HG03378 (cell line): ENCODE results near the gene GJB4.

Experiments
- ATAC-seq: cut with Tn5 transposase; IDR thresholded peaks from one replicate; pipeline ENCODE4 v1.9.1; 2021; ENCODE audit warnings: mild to moderate bottlenecking, moderate library complexity; ENCODE audit not compliant: unreplicated experiment

The GJB4 gene

DNA sequence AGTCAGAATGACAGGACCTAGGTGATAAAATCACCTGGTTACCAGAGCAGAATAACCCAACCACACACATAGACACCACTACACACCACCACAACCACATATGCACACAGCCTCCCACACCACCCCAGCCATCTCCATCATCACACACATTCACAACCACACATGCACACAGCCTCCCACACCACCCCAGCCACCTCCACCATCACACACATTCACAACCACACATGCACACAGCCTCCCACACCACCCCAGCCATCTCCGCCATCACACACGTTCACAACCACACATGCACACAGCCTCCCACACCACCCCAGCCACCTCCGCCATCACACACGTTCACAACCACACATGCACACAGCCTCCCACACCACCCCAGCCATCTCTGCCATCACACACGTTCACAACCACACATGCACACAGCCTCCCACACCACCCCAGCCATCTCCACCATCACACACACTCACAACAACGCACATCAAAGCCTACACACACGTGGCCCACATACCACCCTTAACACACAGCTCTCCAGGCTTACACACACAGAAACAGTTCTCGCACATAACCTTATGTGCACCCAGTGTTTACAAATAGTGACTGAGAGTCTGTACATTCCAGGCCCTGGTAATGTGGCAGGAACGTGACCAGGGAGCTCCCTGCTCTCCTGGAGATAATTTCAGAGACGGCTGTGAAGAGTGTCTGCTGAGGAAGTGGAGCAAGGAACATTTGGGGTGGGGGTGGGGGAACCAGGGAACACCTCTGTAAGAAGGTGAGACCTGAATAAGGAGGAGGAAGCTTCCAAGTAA, 18.2 kb downstream of the GJB4 start:
- ATAC-seq = no peak

DNA sequence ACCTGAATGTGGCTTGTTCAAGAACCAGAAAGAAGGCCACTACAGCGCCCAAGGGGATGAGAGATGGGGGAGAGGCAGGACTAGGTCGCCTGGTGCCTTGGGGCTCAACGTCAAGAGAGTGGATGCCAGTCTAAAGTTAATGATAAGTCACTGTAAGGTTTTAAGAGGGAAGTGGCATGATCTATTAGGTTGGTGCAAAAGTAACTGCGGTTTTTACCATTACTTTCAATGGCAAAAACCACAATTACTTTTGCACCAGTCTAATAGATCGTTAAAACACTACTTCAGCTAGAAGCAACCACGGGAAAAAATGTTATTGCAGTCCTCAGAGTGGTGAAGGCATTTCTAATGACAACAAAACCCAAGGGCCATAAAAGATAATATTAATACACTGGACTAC, 18.8 kb downstream of the GJB4 start:
- ATAC-seq = no peak

DNA sequence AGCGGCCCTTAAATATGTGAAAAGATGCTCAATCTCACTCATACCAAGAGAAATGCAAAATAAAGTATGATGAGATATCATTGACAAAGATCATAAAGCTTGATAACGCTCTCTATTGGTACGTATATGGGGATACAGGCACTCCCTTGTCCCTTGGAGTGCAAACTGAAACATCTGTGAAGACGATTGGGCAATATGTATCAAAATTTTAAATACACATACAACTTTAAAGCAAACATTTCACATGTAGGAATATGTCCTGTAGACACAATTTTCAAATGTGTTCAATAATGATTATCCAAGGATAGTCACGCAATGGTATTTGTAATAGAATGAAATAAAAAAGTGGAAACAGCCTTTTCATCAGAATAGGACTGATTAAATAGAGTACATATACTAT, 19.5 kb downstream of the GJB4 start:
- no peak for ATAC-seq

DNA sequence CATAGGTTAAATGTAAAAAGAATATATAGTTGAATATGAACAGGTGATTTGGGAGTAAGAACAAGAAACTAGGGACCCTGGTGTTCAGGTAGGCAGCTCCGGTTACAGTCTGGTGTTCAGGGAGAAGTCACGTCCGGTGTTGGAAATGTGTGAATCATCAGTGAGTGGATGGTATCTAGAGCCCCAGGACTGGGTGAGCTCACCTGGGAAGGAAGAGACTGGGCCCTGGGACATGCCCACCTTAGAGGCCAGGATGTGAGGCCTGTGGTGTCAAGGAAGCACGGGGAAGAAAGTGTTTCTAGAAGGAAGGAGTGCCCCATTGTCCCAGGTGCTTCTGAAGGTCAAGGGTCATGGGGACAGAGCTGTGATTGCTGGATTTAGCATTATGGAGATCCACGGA, 20.0 kb downstream of the GJB4 start:
- no peak for ATAC-seq

DNA sequence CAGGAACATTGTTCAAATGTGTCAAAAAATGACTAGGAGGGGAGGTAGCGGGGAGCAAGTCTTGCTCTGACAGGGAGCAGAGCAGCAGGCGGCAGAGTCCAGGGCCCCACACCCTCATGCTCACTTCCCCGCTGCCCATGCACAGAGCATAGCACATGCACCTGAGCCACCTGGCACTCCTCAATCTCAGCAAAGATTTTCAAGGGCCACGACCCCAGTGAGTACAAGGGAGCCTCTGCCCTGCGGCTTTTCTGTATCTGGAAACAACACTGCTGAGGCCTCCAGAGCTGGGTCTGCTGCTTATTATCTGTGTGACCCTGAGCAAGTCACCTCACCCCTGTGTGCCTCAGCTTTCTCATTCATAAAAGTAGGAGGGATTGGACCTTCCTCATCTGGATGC, 20.4 kb downstream of the GJB4 start:
- no peak for ATAC-seq

DNA sequence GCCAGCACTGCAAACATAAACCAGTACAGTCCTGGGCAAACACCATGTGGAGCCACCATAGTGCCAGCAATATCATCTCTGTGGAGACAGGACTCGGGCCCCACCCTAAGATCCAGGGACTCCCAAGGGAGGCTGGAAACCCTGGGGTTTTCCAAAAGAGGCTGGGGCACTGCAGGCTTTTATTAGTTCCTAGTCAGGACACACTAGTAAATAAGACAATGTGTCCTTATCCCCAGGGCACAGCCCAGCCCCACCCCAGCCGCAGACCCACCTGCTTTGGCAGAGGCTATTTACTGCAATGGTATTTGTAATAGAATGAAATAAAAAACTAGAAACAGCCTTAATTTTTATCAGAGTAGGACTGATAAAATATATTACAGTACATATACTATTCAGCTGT, 21.0 kb downstream of the GJB4 start:
- ATAC-seq = no peak

DNA sequence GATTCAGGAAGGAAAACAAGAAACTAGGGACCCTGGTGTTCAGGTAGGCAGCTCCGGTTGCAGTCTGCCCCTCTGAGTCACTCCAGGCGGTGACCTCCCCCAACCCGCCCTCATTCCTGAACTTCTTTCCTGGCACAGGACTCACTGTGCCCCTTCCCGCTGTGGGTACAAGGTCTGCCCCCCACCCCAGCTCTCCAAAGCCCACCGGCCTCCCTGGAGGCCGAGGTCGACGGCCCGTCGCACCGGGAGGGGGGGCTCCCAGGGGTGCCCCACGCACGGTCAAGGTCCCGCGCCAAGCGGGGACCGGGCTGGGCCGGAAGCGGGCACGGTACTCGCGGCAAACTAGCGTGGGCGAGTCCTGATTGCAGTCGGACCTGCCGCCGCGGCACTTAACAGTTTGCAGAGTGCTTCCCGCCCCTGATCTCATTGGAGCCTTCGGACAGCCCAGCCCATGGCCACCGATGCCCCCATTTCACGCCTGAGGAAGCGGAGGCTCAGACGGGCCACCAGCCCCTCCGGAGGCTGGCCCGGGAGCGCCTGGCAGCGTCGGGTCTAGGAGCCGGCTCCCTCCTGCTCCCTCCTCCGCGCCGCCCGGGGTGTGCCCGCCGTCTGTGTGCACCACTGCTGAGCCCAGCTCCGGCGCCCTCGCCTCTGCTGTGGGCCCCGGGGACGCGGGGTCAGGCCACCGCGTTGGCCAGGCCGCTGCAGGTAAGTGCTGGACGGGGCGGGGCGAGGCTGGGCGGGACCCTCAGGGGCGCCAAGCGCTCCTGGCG, 21.7 kb downstream of the GJB4 start, which contains the start of gene GJB3:
GJB3 (plus strand) TSS at position 144 of the 773 bp plus-strand sequence. CDS start 3,549 bp downstream, outside the sequence.
- ATAC-seq = no peak

DNA sequence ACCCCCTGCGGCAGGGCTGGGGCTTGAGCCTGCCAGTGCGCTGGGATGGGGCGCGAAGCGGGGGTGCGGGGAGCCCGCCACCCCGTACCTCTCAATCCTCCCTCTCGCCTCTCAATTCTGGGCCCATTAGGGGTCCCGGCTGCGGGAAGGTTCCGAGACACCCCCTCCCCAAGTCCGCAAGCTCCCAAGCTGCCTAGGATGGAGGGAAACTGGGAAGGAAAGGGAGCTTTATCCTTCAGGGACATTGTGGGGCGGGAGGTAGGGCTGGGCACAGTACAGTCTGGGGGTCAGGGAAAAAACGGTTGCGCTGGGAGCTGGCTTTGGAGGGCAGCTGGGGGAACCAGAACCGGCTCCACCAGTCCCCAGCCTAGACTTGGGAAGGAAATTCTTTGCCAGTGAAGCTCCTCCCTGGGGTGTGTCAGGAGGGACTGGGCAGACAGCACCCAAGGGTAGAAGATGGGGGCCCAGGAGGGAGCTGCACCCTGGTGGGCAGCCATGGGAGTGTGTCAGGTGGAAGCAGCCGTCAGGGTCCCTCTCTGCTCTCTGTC, 22.4 kb downstream of the GJB4 start:
- ATAC-seq = no peak

DNA sequence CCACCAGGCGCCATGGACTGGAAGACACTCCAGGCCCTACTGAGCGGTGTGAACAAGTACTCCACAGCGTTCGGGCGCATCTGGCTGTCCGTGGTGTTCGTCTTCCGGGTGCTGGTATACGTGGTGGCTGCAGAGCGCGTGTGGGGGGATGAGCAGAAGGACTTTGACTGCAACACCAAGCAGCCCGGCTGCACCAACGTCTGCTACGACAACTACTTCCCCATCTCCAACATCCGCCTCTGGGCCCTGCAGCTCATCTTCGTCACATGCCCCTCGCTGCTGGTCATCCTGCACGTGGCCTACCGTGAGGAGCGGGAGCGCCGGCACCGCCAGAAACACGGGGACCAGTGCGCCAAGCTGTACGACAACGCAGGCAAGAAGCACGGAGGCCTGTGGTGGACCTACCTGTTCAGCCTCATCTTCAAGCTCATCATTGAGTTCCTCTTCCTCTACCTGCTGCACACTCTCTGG, 25.2 kb downstream of the GJB4 start:
- ATAC-seq = no peak

DNA sequence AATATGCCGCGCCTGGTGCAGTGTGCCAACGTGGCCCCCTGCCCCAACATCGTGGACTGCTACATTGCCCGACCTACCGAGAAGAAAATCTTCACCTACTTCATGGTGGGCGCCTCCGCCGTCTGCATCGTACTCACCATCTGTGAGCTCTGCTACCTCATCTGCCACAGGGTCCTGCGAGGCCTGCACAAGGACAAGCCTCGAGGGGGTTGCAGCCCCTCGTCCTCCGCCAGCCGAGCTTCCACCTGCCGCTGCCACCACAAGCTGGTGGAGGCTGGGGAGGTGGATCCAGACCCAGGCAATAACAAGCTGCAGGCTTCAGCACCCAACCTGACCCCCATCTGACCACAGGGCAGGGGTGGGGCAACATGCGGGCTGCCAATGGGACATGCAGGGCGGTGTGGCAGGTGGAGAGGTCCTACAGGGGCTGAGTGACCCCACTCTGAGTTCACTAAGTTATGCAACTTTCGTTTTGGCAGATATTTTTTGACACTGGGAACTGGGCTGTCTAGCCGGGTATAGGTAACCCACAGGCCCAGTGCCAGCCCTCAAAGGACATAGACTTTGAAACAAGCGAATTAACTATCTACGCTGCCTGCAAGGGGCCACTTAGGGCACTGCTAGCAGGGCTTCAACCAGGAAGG, 25.8 kb downstream of the GJB4 start:
- no peak for ATAC-seq

DNA sequence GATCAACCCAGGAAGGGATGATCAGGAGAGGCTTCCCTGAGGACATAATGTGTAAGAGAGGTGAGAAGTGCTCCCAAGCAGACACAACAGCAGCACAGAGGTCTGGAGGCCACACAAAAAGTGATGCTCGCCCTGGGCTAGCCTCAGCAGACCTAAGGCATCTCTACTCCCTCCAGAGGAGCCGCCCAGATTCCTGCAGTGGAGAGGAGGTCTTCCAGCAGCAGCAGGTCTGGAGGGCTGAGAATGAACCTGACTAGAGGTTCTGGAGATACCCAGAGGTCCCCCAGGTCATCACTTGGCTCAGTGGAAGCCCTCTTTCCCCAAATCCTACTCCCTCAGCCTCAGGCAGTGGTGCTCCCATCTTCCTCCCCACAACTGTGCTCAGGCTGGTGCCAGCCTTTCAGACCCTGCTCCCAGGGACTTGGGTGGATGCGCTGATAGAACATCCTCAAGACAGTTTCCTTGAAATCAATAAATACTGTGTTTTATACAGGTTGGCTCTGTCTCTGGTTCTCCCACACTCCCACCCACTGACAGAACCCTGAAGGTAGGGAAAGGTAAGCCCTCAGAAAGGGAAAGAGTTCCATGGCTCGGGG, 26.4 kb downstream of the GJB4 start:
- ATAC-seq = no peak

DNA sequence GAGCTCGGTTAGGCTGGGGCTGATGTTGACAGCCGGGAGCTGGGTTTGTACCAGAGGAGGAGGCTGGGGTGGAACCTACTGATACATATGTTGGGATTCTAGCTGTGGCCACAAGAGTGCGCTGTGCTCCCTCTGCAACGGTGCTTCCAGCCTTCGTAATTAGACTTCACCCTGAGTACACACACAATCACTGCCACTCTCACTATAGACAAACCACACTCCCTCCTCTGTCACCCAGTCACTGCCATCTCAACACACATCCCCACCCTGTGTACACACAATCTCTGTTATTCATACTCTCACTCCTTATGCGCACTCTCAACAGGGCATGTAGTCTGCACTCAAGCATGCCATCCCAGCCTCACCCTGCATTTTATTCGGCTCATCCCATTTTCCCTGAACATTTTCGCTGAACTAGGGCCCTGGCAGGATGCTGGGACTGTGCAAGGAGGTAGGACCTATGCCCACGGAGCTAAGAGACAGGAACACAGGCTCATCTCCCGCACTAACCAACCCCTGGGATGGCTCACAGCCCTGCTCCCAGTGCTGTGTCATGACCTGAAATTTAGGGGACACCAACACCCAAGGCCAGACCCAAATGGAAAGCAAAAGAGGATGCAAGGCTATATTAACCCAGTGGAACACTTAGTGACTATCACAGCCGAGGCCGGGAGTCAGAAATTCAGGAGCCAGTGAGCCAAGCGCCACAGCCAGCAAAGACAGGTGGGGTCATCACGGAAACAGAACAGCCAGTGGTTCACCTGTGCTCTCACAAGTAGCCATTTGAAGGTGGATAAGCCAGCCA, 27.2 kb downstream of the GJB4 start:
- ATAC-seq = no peak

DNA sequence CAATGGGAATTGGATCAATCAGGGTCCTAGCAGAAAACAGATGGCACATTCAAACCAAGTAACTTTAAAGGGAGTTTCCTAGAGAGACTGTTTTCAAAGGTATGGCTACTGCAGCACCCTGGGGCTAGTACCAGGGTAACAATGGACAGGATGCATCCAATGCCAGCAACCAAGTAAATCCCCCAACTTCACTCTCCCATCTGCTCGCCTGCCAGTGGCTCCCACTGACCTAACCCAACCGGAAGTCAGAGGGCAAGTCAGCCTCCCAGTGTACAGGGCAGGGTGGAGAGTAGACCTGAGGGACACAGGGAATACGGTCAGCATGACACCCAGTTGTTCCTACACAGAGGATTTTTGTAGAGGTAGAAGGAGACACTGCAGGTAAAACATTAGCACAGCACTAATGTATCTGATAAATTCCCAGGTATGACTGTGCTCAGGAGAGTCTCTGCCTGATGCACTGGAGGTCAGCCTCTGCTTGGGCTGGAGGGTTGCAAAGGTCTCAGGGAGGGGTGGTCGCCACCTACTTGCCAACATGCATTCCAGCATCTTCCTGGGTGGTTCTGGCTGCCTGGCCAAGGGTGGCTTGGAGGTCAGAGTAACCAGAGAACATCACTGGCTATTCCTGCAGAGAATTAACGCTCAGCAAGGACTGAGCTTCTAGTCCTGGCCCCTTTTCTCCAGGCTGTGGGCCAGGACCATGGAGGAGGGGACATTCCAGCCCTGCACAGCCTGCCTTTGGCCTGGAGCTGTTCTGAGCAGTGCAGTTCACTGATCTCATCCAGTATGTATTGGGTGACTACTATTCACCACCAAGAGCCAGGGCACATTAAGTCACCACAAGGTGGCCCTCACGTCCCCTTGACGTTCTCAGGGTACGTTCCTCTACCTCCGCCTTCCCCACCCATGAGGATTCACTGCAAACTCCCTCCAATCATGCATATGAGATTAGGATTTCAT, 28.2 kb downstream of the GJB4 start:
- no peak for ATAC-seq

DNA sequence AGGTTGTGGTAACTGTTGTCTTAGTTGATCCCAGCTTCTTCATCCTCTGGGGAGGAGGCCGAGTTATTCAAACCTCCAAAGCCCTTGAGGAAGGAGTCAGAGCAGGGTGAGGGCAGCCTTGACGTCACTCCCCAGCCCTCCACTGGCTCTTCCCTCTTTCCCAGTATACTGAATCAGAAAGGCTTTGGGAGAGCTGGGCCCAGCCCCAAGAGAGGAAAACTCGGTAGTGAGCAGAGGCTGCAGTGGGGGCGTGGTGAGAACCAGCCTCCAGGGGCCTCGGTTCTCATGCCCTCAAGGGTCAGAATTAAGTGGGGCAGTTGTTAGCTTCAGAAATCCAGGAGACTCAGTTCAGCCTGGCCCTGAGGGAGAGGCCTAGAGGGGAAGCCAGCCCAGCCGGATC, 31.4 kb downstream of the GJB4 start:
- ATAC-seq = no peak

DNA sequence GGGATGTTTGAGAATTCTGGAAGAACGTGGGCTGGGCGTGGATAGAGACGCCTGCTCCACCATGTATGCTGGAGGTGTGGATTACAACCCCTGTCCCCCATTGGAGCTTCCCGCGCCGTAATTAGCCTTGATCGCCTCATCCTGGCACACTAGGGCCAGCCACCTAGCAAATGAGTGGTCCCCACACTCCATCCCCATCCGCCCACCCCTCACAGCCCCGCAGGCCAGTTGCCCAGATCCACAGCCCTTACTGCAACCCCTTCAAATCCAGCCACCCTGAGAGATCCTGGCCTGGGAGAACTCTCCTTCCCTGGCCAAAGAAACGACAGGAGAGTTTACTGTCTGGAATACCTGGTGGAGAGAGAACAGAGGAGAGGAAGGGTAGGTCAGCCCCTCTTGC, 32.9 kb downstream of the GJB4 start:
- ATAC-seq = no peak

DNA sequence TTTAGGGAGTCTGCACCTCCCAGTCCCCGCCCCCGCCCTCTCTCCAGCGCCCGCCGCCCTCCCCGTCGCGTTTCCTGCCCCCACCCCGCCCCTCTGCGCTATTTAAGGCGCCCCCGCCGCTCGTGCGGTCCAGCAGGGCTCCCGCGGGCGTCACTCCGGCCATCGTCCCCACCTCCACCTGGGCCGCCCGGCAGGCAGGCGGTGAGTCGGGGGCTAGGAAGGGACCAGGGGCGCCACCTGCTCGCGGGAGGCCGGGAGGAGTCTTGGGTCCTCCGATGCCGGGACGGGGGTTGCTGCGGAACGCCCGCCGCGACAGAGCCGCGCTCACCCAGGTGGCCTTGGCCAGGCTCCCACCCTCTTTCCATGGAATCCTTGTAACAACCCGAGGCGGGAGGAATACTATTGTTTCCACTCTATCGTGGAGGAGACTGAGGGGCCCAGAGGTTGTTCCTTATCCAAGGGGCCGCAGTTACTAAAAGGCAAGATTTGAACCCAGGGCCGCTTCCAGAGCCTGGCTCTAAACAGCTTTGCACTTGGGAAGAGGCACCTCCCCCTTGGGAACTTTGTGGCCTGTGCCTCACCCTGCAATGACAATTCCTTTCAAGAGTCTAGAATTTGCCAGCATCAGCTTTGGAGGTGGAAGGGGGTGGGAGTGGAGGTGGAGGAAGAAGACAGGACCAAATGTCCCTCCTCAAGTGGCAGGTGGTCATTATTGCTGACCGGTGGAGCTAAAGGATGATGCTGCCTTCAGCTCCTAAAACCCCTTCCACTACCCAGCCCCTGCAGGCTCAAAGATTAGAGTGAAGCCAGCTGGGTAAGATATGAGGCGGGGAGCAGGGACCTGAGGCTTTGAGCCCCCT, 33.6 kb downstream of the GJB4 start, which contains the start of gene GJA4:
GJA4 (plus strand) TSS at position 132 of the 860 bp plus-strand sequence. CDS start 1,215 bp downstream, outside the sequence.
- no peak for ATAC-seq

DNA sequence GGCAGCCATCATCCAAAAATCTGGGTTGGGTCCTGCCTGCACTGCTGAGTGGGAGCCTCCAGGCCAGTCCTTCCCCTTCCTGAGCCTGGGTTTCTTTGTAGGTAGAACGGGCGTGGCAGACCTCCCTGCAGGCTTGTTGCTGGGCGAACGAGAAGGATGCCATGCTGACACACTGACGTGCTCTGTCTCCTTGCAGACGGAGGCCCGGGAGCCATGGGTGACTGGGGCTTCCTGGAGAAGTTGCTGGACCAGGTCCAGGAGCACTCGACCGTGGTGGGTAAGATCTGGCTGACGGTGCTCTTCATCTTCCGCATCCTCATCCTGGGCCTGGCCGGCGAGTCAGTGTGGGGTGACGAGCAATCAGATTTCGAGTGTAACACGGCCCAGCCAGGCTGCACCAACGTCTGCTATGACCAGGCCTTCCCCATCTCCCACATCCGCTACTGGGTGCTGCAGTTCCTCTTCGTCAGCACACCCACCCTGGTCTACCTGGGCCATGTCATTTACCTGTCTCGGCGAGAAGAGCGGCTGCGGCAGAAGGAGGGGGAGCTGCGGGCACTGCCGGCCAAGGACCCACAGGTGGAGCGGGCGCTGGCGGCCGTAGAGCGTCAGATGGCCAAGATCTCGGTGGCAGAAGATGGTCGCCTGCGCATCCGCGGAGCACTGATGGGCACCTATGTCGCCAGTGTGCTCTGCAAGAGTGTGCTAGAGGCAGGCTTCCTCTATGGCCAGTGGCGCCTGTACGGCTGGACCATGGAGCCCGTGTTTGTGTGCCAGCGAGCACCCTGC, 34.7 kb downstream of the GJB4 start:
- ATAC-seq = no peak
